ENCODE results near the gene RNU11.
"Not testable (repeated sequence)": the region's sequence is repeated elsewhere in the genome, so short reads cannot be mapped to it uniquely, and the experiment has no call there.

Gene RNU11

GRCh38 chr1:28648008-28648473 is 359 bp upstream of the RNU11 start:
- Histone ChIP-seq H3K27ac (ENCODE audit: low read length, poor library complexity, severe bottlenecking) (peak overlapping the region; percentile 92), H3K23ac (ENCODE audit: low read length in 2 of 2) (no peak overlapping the region), H3K18ac (ENCODE audit: low read depth in 1 of 2, low read length in 2 of 2) (peak overlapping the region; percentile 96 to 100), H2AFZ (ENCODE audit: low read depth, low read length) (peak overlapping the region; percentile 95), H4K91ac (ENCODE audit: low read length) (peak overlapping the region; percentile 85), H2BK5ac (ENCODE audit: low read depth, low read length, poor library complexity, severe bottlenecking) (peak overlapping the region; percentile 53), H3K4me2 (ENCODE audit: low read length, poor library complexity, severe bottlenecking) (peak overlapping the region; percentile 46), H2AK5ac (ENCODE audit: low read length, severe bottlenecking) (peak overlapping the region; percentile 97), H3K36me3 (ENCODE audit: control insufficient read depth in 1 of 2, insufficient read depth in 2 of 2, low read depth in 1 of 2, low read length in 2 of 2) (no peaks in the 10 kb centered on the region), H3K27me3 (ENCODE audit: control insufficient read depth in 1 of 2, insufficient read depth in 1 of 2, low read length in 2 of 2) (no peaks in the 10 kb centered on the region), H2BK120ac (ENCODE audit: low read depth, low read length) (peak overlapping the region; percentile 29), H3K9ac (ENCODE audit: low read length) (peak overlapping the region; percentile 98), H2BK12ac (ENCODE audit: low read length in 2 of 2) (peak overlapping the region in 1 of 2 experiments; percentile 71), H3K4me3 (ENCODE audit: insufficient read depth in 1 of 2, low read depth in 1 of 2, low read length in 2 of 2) (peak overlapping the region; percentile 41 to 85), H3K9me3 (ENCODE audit: control insufficient read depth, low read length) (no peaks in the 10 kb centered on the region), H3K4ac (ENCODE audit: low read depth in 1 of 2, low read length in 2 of 2) (peak overlapping the region in 1 of 2 experiments; percentile 100), H3K4me1 (ENCODE audit: control insufficient read depth, insufficient read depth, low read depth, low read length) (peaks cover 14% of the 10 kb centered on the region), H3K14ac (ENCODE audit: low read length in 2 of 2) (peak overlapping the region in 1 of 2 experiments; percentile 99), H2BK15ac (ENCODE audit: low read depth, poor library complexity, severe bottlenecking) (no peak overlapping the region), H3K79me1 (replicated peaks; ENCODE audit: low read length, poor library complexity, severe bottlenecking) (no peaks in the 10 kb centered on the region), H4K8ac (ENCODE audit: low read length) (peak overlapping the region; percentile 88)
- peak; percentile 96 for DNase-seq
- 9% methylated on average over 18 of the region's 18 CpGs for WGBS

GRCh38 chr1:28653063-28653462 is 4.7 kb downstream of the RNU11 start:
- H3K4me2 ChIP-seq (ENCODE audit: low read length, poor library complexity, severe bottlenecking); H3K9me3 ChIP-seq (ENCODE audit: control insufficient read depth, low read length); H3K79me1 ChIP-seq (replicated peaks; ENCODE audit: low read length, poor library complexity, severe bottlenecking); H3K36me3 ChIP-seq (ENCODE audit: control insufficient read depth in 1 of 2, insufficient read depth in 2 of 2, low read depth in 1 of 2, low read length in 2 of 2); H3K23ac ChIP-seq (ENCODE audit: low read length in 2 of 2); DNase-seq; H4K8ac ChIP-seq (ENCODE audit: low read length); H3K18ac ChIP-seq (ENCODE audit: low read depth in 1 of 2, low read length in 2 of 2); H2AK5ac ChIP-seq (ENCODE audit: low read length, severe bottlenecking); H3K4ac ChIP-seq (ENCODE audit: low read depth in 1 of 2, low read length in 2 of 2); H3K27ac ChIP-seq (ENCODE audit: low read length, poor library complexity, severe bottlenecking); H2BK12ac ChIP-seq (ENCODE audit: low read length in 2 of 2); H3K9ac ChIP-seq (ENCODE audit: low read length); H2BK15ac ChIP-seq (ENCODE audit: low read depth, poor library complexity, severe bottlenecking); H4K91ac ChIP-seq (ENCODE audit: low read length); H2AFZ ChIP-seq (ENCODE audit: low read depth, low read length); H3K14ac ChIP-seq (ENCODE audit: low read length in 2 of 2); H3K4me3 ChIP-seq (ENCODE audit: insufficient read depth in 1 of 2, low read depth in 1 of 2, low read length in 2 of 2); H3K27me3 ChIP-seq (ENCODE audit: control insufficient read depth in 1 of 2, insufficient read depth in 1 of 2, low read length in 2 of 2); H2BK120ac ChIP-seq (ENCODE audit: low read depth, low read length); H3K4me1 ChIP-seq (ENCODE audit: control insufficient read depth, insufficient read depth, low read depth, low read length); H2BK5ac ChIP-seq (ENCODE audit: low read depth, low read length, poor library complexity, severe bottlenecking): not testable (repeated sequence)
- 92% methylated on average over 11 of the region's 13 CpGs for WGBS

- peak overlapping the region in 1 of 2 experiments; percentile 21 for H3K18ac ChIP-seq (ENCODE audit: low read depth in 1 of 2, low read length in 2 of 2)
- not testable (repeated sequence) for H3K14ac ChIP-seq (ENCODE audit: low read length in 2 of 2); H2BK120ac ChIP-seq (ENCODE audit: low read depth, low read length); H4K91ac ChIP-seq (ENCODE audit: low read length); H3K4me1 ChIP-seq (ENCODE audit: control insufficient read depth, insufficient read depth, low read depth, low read length); H3K79me1 ChIP-seq (replicated peaks; ENCODE audit: low read length, poor library complexity, severe bottlenecking); H3K9ac ChIP-seq (ENCODE audit: low read length); H2BK15ac ChIP-seq (ENCODE audit: low read depth, poor library complexity, severe bottlenecking); H3K36me3 ChIP-seq (ENCODE audit: control insufficient read depth in 1 of 2, insufficient read depth in 2 of 2, low read depth in 1 of 2, low read length in 2 of 2); H2BK12ac ChIP-seq (ENCODE audit: low read length in 2 of 2); H3K4me2 ChIP-seq (ENCODE audit: low read length, poor library complexity, severe bottlenecking); H3K27me3 ChIP-seq (ENCODE audit: control insufficient read depth in 1 of 2, insufficient read depth in 1 of 2, low read length in 2 of 2); H2AFZ ChIP-seq (ENCODE audit: low read depth, low read length); H3K23ac ChIP-seq (ENCODE audit: low read length in 2 of 2); H4K8ac ChIP-seq (ENCODE audit: low read length); H2AK5ac ChIP-seq (ENCODE audit: low read length, severe bottlenecking); H2BK5ac ChIP-seq (ENCODE audit: low read depth, low read length, poor library complexity, severe bottlenecking); H3K4me3 ChIP-seq (ENCODE audit: insufficient read depth in 1 of 2, low read depth in 1 of 2, low read length in 2 of 2); H3K27ac ChIP-seq (ENCODE audit: low read length, poor library complexity, severe bottlenecking); H3K4ac ChIP-seq (ENCODE audit: low read depth in 1 of 2, low read length in 2 of 2); H3K9me3 ChIP-seq (ENCODE audit: control insufficient read depth, low read length)
- DNase-seq, result peak; percentile 34
- 92% methylated on average over 3 of the region's 3 CpGs for WGBS
These were observed 5.5 kb downstream of the RNU11 start for GRCh38 chr1:28653870-28654269.

GRCh38 chr1:28655448-28656311 is 7.3 kb downstream of the RNU11 start:
- not testable (repeated sequence) for H3K18ac ChIP-seq (ENCODE audit: low read depth in 1 of 2, low read length in 2 of 2); H4K8ac ChIP-seq (ENCODE audit: low read length); H3K9ac ChIP-seq (ENCODE audit: low read length); DNase-seq; H4K91ac ChIP-seq (ENCODE audit: low read length); H2BK120ac ChIP-seq (ENCODE audit: low read depth, low read length); H3K4me1 ChIP-seq (ENCODE audit: control insufficient read depth, insufficient read depth, low read depth, low read length); H2AK5ac ChIP-seq (ENCODE audit: low read length, severe bottlenecking); H3K4me3 ChIP-seq (ENCODE audit: insufficient read depth in 1 of 2, low read depth in 1 of 2, low read length in 2 of 2); H3K9me3 ChIP-seq (ENCODE audit: control insufficient read depth, low read length); H2BK5ac ChIP-seq (ENCODE audit: low read depth, low read length, poor library complexity, severe bottlenecking); H2BK15ac ChIP-seq (ENCODE audit: low read depth, poor library complexity, severe bottlenecking); H2AFZ ChIP-seq (ENCODE audit: low read depth, low read length); H3K4me2 ChIP-seq (ENCODE audit: low read length, poor library complexity, severe bottlenecking); H2BK12ac ChIP-seq (ENCODE audit: low read length in 2 of 2); H3K27ac ChIP-seq (ENCODE audit: low read length, poor library complexity, severe bottlenecking); H3K36me3 ChIP-seq (ENCODE audit: control insufficient read depth in 1 of 2, insufficient read depth in 2 of 2, low read depth in 1 of 2, low read length in 2 of 2); H3K23ac ChIP-seq (ENCODE audit: low read length in 2 of 2); H3K4ac ChIP-seq (ENCODE audit: low read depth in 1 of 2, low read length in 2 of 2); H3K27me3 ChIP-seq (ENCODE audit: control insufficient read depth in 1 of 2, insufficient read depth in 1 of 2, low read length in 2 of 2); H3K14ac ChIP-seq (ENCODE audit: low read length in 2 of 2); H3K79me1 ChIP-seq (replicated peaks; ENCODE audit: low read length, poor library complexity, severe bottlenecking)
- 84% methylated on average over 7 of the region's 10 CpGs for WGBS
